Measurements from ENCODE around the gene PROC. TPM values are rescaled to one million over a fixed set of nuclear protein-coding genes. Genes with fewer than 3 reads are reported as not detected.

The PROC gene
- total RNA-seq, 5 donors from 2014 or later (not counting 1 experiment from before 2014, with no cell fraction given): 0.20 to 0.76 (median 0.49) TPM; not detected in 2

- ChIA-PET CTCF (no interaction called here), POLR2A (no interaction called here)
- peaks cover 0 to 7% (median 6%) of the 10 kb centered on the region in 3 donors for H3K4me1 Mint-ChIP-seq
- H3K27me3 Mint-ChIP-seq: no peaks in the 10 kb centered on the region
- no peak overlapping the region for H3K4me3 Mint-ChIP-seq
- Histone ChIP-seq H3K27me3 (replicated peaks in 1 of 2; ENCODE audit: control insufficient read depth in 2 of 2, extremely low read depth in 1 of 2, insufficient read depth in 2 of 2, low read length in 1 of 2) (no peaks in the 10 kb centered on the region), H3K4me1 (ENCODE audit: control insufficient read depth in 1 of 2, extremely low read depth in 1 of 2, insufficient read depth in 2 of 2, low read length in 2 of 2) (no peaks in the 10 kb centered on the region), H3K9me3 (no peaks in the 10 kb centered on the region), H3K4me3 (ENCODE audit: control insufficient read depth in 1 of 2, extremely low read depth in 1 of 2, low read length in 1 of 2) (no peak overlapping the region), H3K36me3 (ENCODE audit: control insufficient read depth in 2 of 2, extremely low read depth in 1 of 2, insufficient read depth in 1 of 2, low read length in 1 of 2) (peaks cover 0 to 11% of the 10 kb centered on the region in 2 donors), H3K27ac (ENCODE audit: low read length) (no peak overlapping the region)
- WGBS (ENCODE audit: insufficient coverage): 78% methylated on average over 11 of the region's 13 CpGs
- no peak overlapping the region for H3K27ac Mint-ChIP-seq
- DNase-seq (peak in 3 of 35 experiments; percentile 6 to 20 (median 9)), ATAC-seq (replicated peaks in 1 of 4) (peak in 3 of 4 experiments; percentile 58 to 66 (median 63))
- H3K9me3 Mint-ChIP-seq: no peaks in the 10 kb centered on the region
- peaks cover 29% of the 10 kb centered on the region for H3K36me3 Mint-ChIP-seq
Measured at GRCh38 chr2:127455566-127456493, 37.6 kb downstream of the PROC start.

- DNase-seq: no peak
- Mint-ChIP-seq H3K4me3 (no peak overlapping the region), H3K36me3 (peaks cover 32% of the 10 kb centered on the region), H3K9me3 (no peaks in the 10 kb centered on the region), H3K27me3 (no peaks in the 10 kb centered on the region), H3K27ac (no peak overlapping the region), H3K4me1 (peaks cover 0 to 7% (median 6%) of the 10 kb centered on the region in 3 donors)
- no peak for ATAC-seq (replicated peaks in 1 of 4)
- Histone ChIP-seq H3K27me3 (replicated peaks in 1 of 2; ENCODE audit: control insufficient read depth in 2 of 2, extremely low read depth in 1 of 2, insufficient read depth in 2 of 2, low read length in 1 of 2) (no peaks in the 10 kb centered on the region), H3K27ac (ENCODE audit: low read length) (no peak overlapping the region), H3K9me3 (no peaks in the 10 kb centered on the region), H3K4me3 (ENCODE audit: control insufficient read depth in 1 of 2, extremely low read depth in 1 of 2, low read length in 1 of 2) (no peak overlapping the region), H3K4me1 (ENCODE audit: control insufficient read depth in 1 of 2, extremely low read depth in 1 of 2, insufficient read depth in 2 of 2, low read length in 2 of 2) (no peaks in the 10 kb centered on the region), H3K36me3 (ENCODE audit: control insufficient read depth in 2 of 2, extremely low read depth in 1 of 2, insufficient read depth in 1 of 2, low read length in 1 of 2) (peaks cover 0 to 11% of the 10 kb centered on the region in 2 donors)
- 95% methylated on average over 7 of the region's 12 CpGs for WGBS (ENCODE audit: insufficient coverage)
- POLR2A ChIA-PET: no interaction called here
- CTCF ChIA-PET: interaction anchor here in 1 of 2 donors (0.7 kb wide), 1 partner anchor 21 kb away, joined by 5 read pairs; no protein-coding TSS in a partner anchor
Measured at GRCh38 chr2:127456960-127457359, 38.7 kb downstream of the PROC start.

- POLR2A ChIA-PET: no interaction called here
- no peaks in the 10 kb centered on the region for H3K9me3 Mint-ChIP-seq
- H3K36me3 Mint-ChIP-seq: peaks cover 15% of the 10 kb centered on the region
- no peaks in the 10 kb centered on the region for H3K36me3 ChIP-seq (ENCODE audit: control insufficient read depth in 2 of 2, extremely low read depth in 1 of 2, insufficient read depth in 1 of 2, low read length in 1 of 2)
- no peaks in the 10 kb centered on the region for H3K27me3 ChIP-seq (replicated peaks in 1 of 2; ENCODE audit: control insufficient read depth in 2 of 2, extremely low read depth in 1 of 2, insufficient read depth in 2 of 2, low read length in 1 of 2)
- H3K9me3 ChIP-seq: no peaks in the 10 kb centered on the region
- DNase-seq (no peak), ATAC-seq (replicated peaks in 1 of 4) (no peak)
- H3K4me3 ChIP-seq (ENCODE audit: control insufficient read depth in 1 of 2, extremely low read depth in 1 of 2, low read length in 1 of 2): no peak overlapping the region
- H3K27ac Mint-ChIP-seq: no peak overlapping the region
- peaks cover 17 to 18% (median 18%) of the 10 kb centered on the region in 3 donors for H3K4me1 Mint-ChIP-seq
- CTCF ChIA-PET: no interaction called here
- H3K27ac ChIP-seq (ENCODE audit: low read length): no peak overlapping the region
- peaks cover 0 to 11% of the 10 kb centered on the region in 2 experiments for H3K4me1 ChIP-seq (ENCODE audit: control insufficient read depth in 1 of 2, extremely low read depth in 1 of 2, insufficient read depth in 2 of 2, low read length in 2 of 2)
- H3K4me3 Mint-ChIP-seq: no peak overlapping the region
- WGBS (ENCODE audit: insufficient coverage): no CpG with 5 or more reads among the region's 3 CpGs
- H3K27me3 Mint-ChIP-seq: no peaks in the 10 kb centered on the region
Measured at GRCh38 chr2:127462461-127462860, 44.2 kb downstream of the PROC start.

GRCh38 chr2:127463155-127463991 lies 45.1 kb downstream of the PROC start:
- H3K27ac Mint-ChIP-seq: no peak overlapping the region
- ATAC-seq (replicated peaks in 1 of 4): no peak
- Histone ChIP-seq H3K4me3 (ENCODE audit: control insufficient read depth in 1 of 2, extremely low read depth in 1 of 2, low read length in 1 of 2) (no peak overlapping the region), H3K36me3 (ENCODE audit: control insufficient read depth in 2 of 2, extremely low read depth in 1 of 2, insufficient read depth in 1 of 2, low read length in 1 of 2) (peaks cover 3% of the 10 kb centered on the region in 2 donors), H3K27ac (ENCODE audit: low read length) (no peak overlapping the region), H3K9me3 (no peaks in the 10 kb centered on the region), H3K27me3 (replicated peaks in 1 of 2; ENCODE audit: control insufficient read depth in 2 of 2, extremely low read depth in 1 of 2, insufficient read depth in 2 of 2, low read length in 1 of 2) (no peaks in the 10 kb centered on the region), H3K4me1 (ENCODE audit: control insufficient read depth in 1 of 2, extremely low read depth in 1 of 2, insufficient read depth in 2 of 2, low read length in 2 of 2) (peaks cover 0 to 11% of the 10 kb centered on the region in 2 experiments)
- ChIA-PET POLR2A (no interaction called here), CTCF (no interaction called here)
- DNase-seq: no peak
- H3K27me3 Mint-ChIP-seq: no peaks in the 10 kb centered on the region
- peaks cover 17 to 18% (median 18%) of the 10 kb centered on the region in 3 donors for H3K4me1 Mint-ChIP-seq
- H3K4me3 Mint-ChIP-seq: no peak overlapping the region
- WGBS (ENCODE audit: insufficient coverage): 94% methylated on average over 10 of the region's 19 CpGs
- no peaks in the 10 kb centered on the region for H3K9me3 Mint-ChIP-seq
- H3K36me3 Mint-ChIP-seq: peaks cover 20% of the 10 kb centered on the region

- Histone ChIP-seq H3K9me3 (no peaks in the 10 kb centered on the region), H3K4me1 (ENCODE audit: control insufficient read depth in 1 of 2, extremely low read depth in 1 of 2, insufficient read depth in 2 of 2, low read length in 2 of 2) (peaks cover 0 to 11% of the 10 kb centered on the region in 2 experiments), H3K27me3 (replicated peaks in 1 of 2; ENCODE audit: control insufficient read depth in 2 of 2, extremely low read depth in 1 of 2, insufficient read depth in 2 of 2, low read length in 1 of 2) (no peaks in the 10 kb centered on the region), H3K36me3 (ENCODE audit: control insufficient read depth in 2 of 2, extremely low read depth in 1 of 2, insufficient read depth in 1 of 2, low read length in 1 of 2) (peaks cover 3 to 8% of the 10 kb centered on the region in 2 donors), H3K27ac (ENCODE audit: low read length) (no peak overlapping the region), H3K4me3 (ENCODE audit: control insufficient read depth in 1 of 2, extremely low read depth in 1 of 2, low read length in 1 of 2) (no peak overlapping the region)
- ChIA-PET CTCF (no interaction called here), POLR2A (no interaction called here)
- WGBS (ENCODE audit: insufficient coverage): 28% methylated on average over 3 of the region's 7 CpGs
- Mint-ChIP-seq H3K4me3 (no peak overlapping the region), H3K4me1 (peaks cover 17 to 18% (median 18%) of the 10 kb centered on the region in 3 donors), H3K36me3 (peaks cover 27% of the 10 kb centered on the region), H3K27ac (no peak overlapping the region), H3K27me3 (no peaks in the 10 kb centered on the region), H3K9me3 (no peaks in the 10 kb centered on the region)
- ATAC-seq (replicated peaks in 1 of 4): no peak
- no peak for DNase-seq
Measured at GRCh38 chr2:127464470-127465257, 46.4 kb downstream of the PROC start.

- Mint-ChIP-seq H3K27me3 (no peaks in the 10 kb centered on the region), H3K27ac (no peak overlapping the region), H3K9me3 (no peaks in the 10 kb centered on the region), H3K36me3 (peaks cover 30% of the 10 kb centered on the region), H3K4me1 (peaks cover 17 to 18% (median 18%) of the 10 kb centered on the region in 3 donors), H3K4me3 (no peak overlapping the region)
- DNase-seq: no peak
- peak in 1 of 4 experiments; percentile 35 for ATAC-seq (replicated peaks in 1 of 4)
- CTCF ChIA-PET: no interaction called here
- H3K27me3 ChIP-seq (replicated peaks in 1 of 2; ENCODE audit: control insufficient read depth in 2 of 2, extremely low read depth in 1 of 2, insufficient read depth in 2 of 2, low read length in 1 of 2): no peaks in the 10 kb centered on the region
- no peak overlapping the region for H3K4me3 ChIP-seq (ENCODE audit: control insufficient read depth in 1 of 2, extremely low read depth in 1 of 2, low read length in 1 of 2)
- H3K27ac ChIP-seq (ENCODE audit: low read length): no peak overlapping the region
- H3K9me3 ChIP-seq: no peaks in the 10 kb centered on the region
- 0% methylated on average over 1 of the region's 4 CpGs for WGBS (ENCODE audit: insufficient coverage)
- H3K36me3 ChIP-seq (ENCODE audit: control insufficient read depth in 2 of 2, extremely low read depth in 1 of 2, insufficient read depth in 1 of 2, low read length in 1 of 2): peaks cover 3 to 8% of the 10 kb centered on the region in 2 donors
- POLR2A ChIA-PET: interaction anchor here in 1 of 2 donors (0.7 kb wide), 1 partner anchor 36 kb away, joined by 3 read pairs; no protein-coding TSS in a partner anchor
- peaks cover 0 to 11% of the 10 kb centered on the region in 2 experiments for H3K4me1 ChIP-seq (ENCODE audit: control insufficient read depth in 1 of 2, extremely low read depth in 1 of 2, insufficient read depth in 2 of 2, low read length in 2 of 2)
Measured at GRCh38 chr2:127465258-127465657, 47.0 kb downstream of the PROC start.
